Activated naive CD4-positive, alpha-beta T cell treated with anti-CD3 and anti-CD28 coated beads for 36 hours (primary cell): ENCODE measurements around the gene LRRC4C. TPM values are rescaled to one million over a fixed set of nuclear protein-coding genes. Genes with fewer than 3 reads are reported as not detected.

Experiments used
- CTCF ChIA-PET: fragments of 350-600 bp; sonication (Branson Sonifier 250); formaldehyde crosslinking; loops from one replicate; lab custom pipeline; 2021; ENCODE audit warnings: antibody characterized with exemption; lab: Charles Lee
- DNase-seq: peaks from one replicate; pipeline ENCODE4 v3.0.0-alpha.2; 2020
- H3K27ac Mint-ChIP-seq: one replicate; pipeline ENCODE4 v1.8.0; 2021; ENCODE audit warnings: mild to moderate bottlenecking, mixed read lengths
- H3K27me3 Mint-ChIP-seq: one replicate; pipeline ENCODE4 v1.8.0; 2021; ENCODE audit warnings: low read depth, mixed read lengths
- H3K36me3 Mint-ChIP-seq: one replicate; pipeline ENCODE4 v1.8.0; 2021; ENCODE audit warnings: low read depth, mixed read lengths
- H3K4me1 Mint-ChIP-seq: one replicate; pipeline ENCODE4 v1.8.0; 2021; ENCODE audit warnings: low read depth, mixed read lengths
- H3K4me3 Mint-ChIP-seq: one replicate; pipeline ENCODE4 v1.8.0; 2021; ENCODE audit warnings: mild to moderate bottlenecking, moderate library complexity, mixed read lengths
- H3K9me3 Mint-ChIP-seq: one replicate; pipeline ENCODE4 v1.8.0; 2021; ENCODE audit warnings: mixed read lengths
- intact Hi-C: fragments of 100-400 bp; cut with micrococcal nuclease; formaldehyde crosslinking; loops from one replicate; pipeline ENCODE4 v1.15.1; 2023
- total RNA-seq, 2 experiments: library from RNA; stranded (reverse); gene quantifications; one replicate each; pipeline ENCODE4 v1.2.3, GENCODE V29; 2021

The LRRC4C gene
- total RNA-seq, 2 experiments from 2014 or later = not detected

DNA sequence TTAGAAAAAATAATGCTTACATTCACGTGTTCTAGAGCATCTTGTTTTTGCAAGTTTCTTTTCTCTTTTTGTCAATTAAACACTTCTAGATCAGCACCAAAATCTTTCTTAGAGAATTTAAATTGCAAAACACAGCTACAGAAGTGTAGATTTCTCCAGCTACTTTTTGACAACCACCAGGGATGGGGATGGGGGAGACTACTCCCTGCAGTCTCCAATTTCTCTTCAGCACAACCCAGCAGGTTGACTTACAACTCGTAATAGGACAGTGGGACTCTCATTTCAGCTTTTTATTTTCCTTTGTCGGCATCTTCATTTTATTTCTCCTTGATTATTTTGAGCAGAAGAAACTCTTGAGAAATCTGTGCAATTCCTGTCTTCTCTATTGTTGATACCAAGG lies 441.2 kb downstream of the LRRC4C start:
- DNase-seq = no peak
- Mint-ChIP-seq H3K4me3 (no peak overlapping the region), H3K4me1 (no peaks in the 10 kb centered on the region), H3K9me3 (peaks cover 11% of the 10 kb centered on the region), H3K36me3 (no peaks in the 10 kb centered on the region), H3K27me3 (no peaks in the 10 kb centered on the region), H3K27ac (no peak overlapping the region)
- CTCF ChIA-PET = no interaction called here
- intact Hi-C loops = no loop called here

DNA sequence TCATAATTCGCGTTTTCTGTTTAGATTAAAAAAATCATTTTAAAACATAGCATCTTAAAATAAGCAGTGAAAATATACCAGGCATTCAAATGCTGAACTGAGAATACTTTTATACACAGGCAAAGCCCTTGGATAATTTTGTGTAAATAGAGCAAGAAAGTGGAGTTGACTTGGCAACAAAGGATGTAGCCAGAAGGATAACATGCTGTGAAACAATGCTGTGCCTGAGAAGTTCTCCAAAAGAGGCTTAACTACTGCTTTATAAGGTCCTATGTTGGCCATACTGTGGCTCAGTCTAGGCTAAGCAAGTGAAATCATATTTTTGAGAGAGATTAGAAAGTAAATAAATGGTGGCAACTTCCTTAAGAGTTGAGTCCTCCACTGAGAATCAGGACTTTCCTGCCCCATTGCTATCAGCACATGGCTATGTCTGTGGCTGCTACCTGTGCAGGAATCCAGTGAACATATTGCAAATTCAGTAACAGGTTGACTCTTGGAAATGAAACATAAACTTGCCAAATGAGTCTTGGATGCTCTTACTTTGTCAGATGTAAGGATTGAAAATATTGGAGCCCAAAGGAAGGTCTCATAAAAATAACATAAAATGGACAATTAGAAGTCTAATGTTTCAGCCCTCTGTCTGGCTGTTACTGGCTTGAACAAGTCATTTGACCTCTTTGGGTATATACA lies 448.9 kb downstream of the LRRC4C start:
- H3K27me3 Mint-ChIP-seq = no peaks in the 10 kb centered on the region
- no peak overlapping the region for H3K4me3 Mint-ChIP-seq
- H3K4me1 Mint-ChIP-seq = no peaks in the 10 kb centered on the region
- no peaks in the 10 kb centered on the region for H3K36me3 Mint-ChIP-seq
- intact Hi-C loops = no loop called here
- H3K9me3 Mint-ChIP-seq = peaks cover 9% of the 10 kb centered on the region
- H3K27ac Mint-ChIP-seq = no peak overlapping the region
- CTCF ChIA-PET = no interaction called here
- no peak for DNase-seq

DNA sequence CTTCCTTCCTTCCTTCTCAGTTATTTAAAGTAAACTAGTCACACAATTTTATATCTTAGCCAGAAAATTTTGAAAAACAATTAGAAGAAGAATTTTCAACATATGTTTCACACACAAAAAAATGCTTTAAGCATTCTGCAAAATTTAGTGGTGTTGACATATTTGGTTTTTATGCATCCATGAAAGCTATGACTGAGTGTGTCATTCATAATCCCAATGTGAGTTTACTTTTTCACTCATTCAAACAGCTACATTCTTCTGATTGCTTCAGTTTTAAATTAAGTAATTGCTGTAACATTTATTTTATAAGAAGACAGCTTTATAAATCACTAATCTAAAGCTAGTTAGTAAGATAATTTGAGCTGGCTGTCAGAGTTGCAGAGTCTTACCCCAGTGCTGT lies 453.5 kb downstream of the LRRC4C start:
- DNase-seq = no peak
- Mint-ChIP-seq H3K4me3 (no peak overlapping the region), H3K27me3 (no peaks in the 10 kb centered on the region), H3K36me3 (no peaks in the 10 kb centered on the region), H3K4me1 (no peaks in the 10 kb centered on the region), H3K27ac (no peak overlapping the region), H3K9me3 (peaks cover 14% of the 10 kb centered on the region)
- CTCF ChIA-PET = no interaction called here
- intact Hi-C loops = no loop called here

DNA sequence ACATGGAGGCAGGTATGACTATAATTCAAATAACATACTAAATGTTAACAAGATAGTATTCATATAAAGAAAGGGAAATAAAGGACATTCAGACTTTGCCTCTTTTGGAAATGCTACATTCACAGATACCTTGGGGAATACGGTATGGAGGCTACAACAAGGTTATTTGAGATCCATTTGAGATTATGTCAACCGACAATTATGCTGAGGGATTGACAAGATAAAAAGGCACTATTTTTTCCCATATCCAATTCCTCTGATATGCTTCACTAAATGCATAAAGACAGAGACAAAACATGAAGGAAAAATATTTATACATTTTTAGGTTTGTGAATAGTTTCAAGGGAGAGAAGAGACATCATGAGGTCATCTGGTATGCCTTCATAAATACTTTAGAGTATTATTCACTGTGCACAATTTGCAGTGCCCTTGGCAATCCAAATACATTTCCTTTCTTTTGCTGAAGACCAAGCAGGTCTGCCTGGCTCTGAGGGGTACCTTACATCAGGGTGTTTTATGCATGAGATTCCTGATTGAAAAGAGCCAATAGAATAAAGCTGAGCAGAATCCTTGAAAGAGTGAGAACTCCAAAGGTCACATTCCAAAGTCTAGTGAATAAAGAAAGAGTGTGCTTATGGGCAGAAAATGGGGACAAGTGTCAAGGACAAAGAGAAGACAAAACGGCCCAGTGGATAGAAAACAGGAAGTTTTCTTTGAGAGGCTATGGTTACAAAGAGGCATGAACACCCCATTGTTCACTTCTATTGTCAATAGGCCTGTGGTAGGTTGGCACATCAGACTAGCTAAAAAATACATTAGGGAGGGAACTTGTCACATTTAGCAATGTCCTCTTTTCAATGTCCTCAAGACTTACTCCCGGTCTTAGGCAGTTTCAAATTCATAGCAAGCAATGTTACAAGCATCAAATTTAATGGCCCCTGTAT lies 455.8 kb downstream of the LRRC4C start:
- DNase-seq = no peak
- intact Hi-C loops = no loop called here
- CTCF ChIA-PET = no interaction called here
- Mint-ChIP-seq H3K36me3 (no peaks in the 10 kb centered on the region), H3K4me1 (no peaks in the 10 kb centered on the region), H3K9me3 (peaks cover 15% of the 10 kb centered on the region), H3K27me3 (no peaks in the 10 kb centered on the region), H3K4me3 (no peak overlapping the region), H3K27ac (no peak overlapping the region)

DNA sequence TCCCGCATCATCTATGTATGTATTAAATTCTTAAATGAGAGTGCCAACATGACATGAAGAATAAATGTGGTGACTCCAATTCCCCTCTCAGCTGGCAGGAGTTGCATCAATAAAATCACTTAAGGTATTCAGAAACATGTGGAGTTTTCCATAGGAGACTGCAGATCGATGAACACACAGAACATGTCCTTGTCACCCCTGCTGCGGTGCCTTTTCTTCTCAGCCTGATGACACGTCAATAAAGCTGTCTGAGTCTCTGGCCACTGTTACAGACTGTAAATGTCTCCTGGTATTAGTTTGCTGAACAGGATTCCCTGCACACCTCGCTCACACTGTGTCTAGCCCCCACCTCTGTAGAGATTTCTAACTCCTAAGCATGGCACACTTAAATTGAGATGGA lies 460.5 kb downstream of the LRRC4C start:
- DNase-seq = no peak
- intact Hi-C loops = no loop called here
- H3K9me3 Mint-ChIP-seq = peaks cover 16% of the 10 kb centered on the region
- no peaks in the 10 kb centered on the region for H3K36me3 Mint-ChIP-seq
- CTCF ChIA-PET = no interaction called here
- no peak overlapping the region for H3K27ac Mint-ChIP-seq
- H3K4me3 Mint-ChIP-seq = no peak overlapping the region
- H3K27me3 Mint-ChIP-seq = no peaks in the 10 kb centered on the region
- no peaks in the 10 kb centered on the region for H3K4me1 Mint-ChIP-seq

DNA sequence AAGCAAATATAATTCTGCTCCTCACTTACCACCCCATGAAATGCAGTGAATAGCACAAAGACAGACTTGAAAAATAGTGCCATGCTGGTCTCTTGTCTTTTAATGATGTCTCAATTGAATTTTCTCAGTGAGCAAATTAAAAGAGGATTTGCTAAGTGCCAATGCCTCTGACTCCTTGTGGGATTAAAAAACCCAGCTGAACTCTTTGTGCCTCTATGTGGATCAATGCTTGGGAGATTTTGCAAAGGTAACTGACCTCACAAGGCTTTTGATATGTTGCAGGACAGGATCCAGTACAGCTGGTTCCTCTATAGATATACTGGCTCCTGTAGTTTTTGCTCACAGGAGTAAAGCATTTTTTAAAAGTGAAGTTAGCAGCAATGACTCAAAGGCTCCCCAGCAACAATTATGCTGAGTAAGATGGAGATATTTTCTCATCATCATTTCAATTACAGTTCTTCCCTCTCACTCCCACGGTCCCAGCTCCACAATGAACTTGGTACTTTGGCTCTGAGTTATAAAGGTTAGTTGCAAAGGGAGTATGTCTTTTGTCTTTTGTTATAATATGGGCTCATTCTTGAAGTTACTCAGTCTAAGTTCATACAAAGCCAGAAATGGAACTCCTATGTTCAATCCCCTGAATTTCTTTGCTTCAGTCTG lies 471.5 kb downstream of the LRRC4C start:
- CTCF ChIA-PET = no interaction called here
- no peak for DNase-seq
- no peak overlapping the region for H3K4me3 Mint-ChIP-seq
- H3K27me3 Mint-ChIP-seq = no peaks in the 10 kb centered on the region
- no peaks in the 10 kb centered on the region for H3K36me3 Mint-ChIP-seq
- H3K4me1 Mint-ChIP-seq = no peaks in the 10 kb centered on the region
- intact Hi-C loops = no loop called here
- no peak overlapping the region for H3K27ac Mint-ChIP-seq
- peaks cover 16% of the 10 kb centered on the region for H3K9me3 Mint-ChIP-seq

DNA sequence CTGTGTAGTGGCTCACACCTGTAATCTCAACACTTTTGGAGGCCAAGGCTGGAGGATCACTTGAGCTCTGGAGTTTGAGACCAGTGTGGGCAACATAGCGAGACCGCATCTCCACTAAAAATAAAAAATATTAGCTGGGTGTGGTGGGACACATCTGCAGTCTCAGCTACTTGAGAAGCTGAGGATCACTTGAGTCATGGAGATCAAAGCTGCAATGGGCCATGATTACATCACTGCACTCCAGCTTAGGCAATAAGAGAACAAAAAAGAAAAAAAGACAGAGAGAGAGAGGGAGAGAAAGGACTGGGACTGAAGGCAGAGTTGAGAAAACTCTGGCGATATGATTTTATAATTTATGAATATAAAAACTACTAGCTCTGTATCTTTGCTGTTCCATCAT lies 473.1 kb downstream of the LRRC4C start:
- CTCF ChIA-PET = no interaction called here
- no peaks in the 10 kb centered on the region for H3K27me3 Mint-ChIP-seq
- H3K4me3 Mint-ChIP-seq = no peak overlapping the region
- H3K36me3 Mint-ChIP-seq = no peaks in the 10 kb centered on the region
- H3K9me3 Mint-ChIP-seq = peaks cover 16% of the 10 kb centered on the region
- intact Hi-C loops = no loop called here
- H3K4me1 Mint-ChIP-seq = no peaks in the 10 kb centered on the region
- no peak overlapping the region for H3K27ac Mint-ChIP-seq
- DNase-seq = no peak

DNA sequence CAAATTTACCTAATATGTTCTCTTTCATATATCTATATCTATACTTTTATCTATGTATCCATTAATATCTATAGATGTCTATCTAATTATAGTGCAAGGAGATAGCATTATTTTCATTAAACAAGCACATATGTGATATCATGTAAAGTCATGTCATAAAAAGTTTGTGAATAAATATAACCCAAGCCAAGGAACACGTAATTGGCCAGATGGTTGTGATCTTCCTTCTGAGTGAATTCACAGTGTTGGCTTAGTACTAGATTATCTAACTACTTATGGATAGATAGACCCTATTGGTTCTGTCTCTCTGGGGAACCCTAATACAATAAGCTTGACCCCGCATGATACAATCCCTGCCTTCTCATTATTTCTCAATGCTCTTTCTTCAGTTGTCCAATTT lies 484.4 kb downstream of the LRRC4C start:
- Mint-ChIP-seq H3K27me3 (no peaks in the 10 kb centered on the region), H3K4me3 (no peak overlapping the region), H3K4me1 (no peaks in the 10 kb centered on the region), H3K36me3 (no peaks in the 10 kb centered on the region), H3K27ac (no peak overlapping the region), H3K9me3 (peaks cover 20% of the 10 kb centered on the region)
- DNase-seq = no peak
- intact Hi-C loops = no loop called here
- CTCF ChIA-PET = no interaction called here

DNA sequence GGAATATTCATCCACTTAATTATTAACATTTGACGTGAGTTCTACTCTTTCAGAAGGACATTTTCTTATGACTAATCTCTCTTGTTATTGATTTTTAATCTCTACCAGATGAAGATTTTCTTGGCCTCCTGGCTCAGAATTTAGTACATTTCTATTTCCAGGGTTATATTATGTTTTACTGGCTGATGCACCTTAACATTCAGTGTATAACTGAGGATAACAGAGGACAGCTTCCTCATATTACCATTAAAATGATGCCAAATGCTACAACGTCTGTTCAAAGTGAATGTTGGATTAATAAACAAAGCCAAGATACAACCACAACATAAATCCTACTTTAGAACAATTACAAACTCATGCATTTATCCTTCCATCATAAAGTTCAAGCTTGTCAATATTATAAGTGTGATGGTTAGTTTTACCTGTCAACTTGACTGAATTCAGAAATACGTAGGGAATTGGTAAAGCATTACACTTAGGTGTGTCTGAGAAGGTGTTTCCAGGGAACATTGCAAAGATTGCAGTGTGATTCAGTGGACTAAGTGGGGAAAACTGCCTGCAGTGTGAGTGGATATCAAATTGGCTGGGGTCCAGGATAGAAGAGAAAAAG lies 485.2 kb downstream of the LRRC4C start:
- H3K4me1 Mint-ChIP-seq = no peaks in the 10 kb centered on the region
- intact Hi-C loops = no loop called here
- H3K27me3 Mint-ChIP-seq = no peaks in the 10 kb centered on the region
- no peak for DNase-seq
- H3K27ac Mint-ChIP-seq = no peak overlapping the region
- H3K9me3 Mint-ChIP-seq = peaks cover 20% of the 10 kb centered on the region
- CTCF ChIA-PET = no interaction called here
- H3K36me3 Mint-ChIP-seq = no peaks in the 10 kb centered on the region
- no peak overlapping the region for H3K4me3 Mint-ChIP-seq

DNA sequence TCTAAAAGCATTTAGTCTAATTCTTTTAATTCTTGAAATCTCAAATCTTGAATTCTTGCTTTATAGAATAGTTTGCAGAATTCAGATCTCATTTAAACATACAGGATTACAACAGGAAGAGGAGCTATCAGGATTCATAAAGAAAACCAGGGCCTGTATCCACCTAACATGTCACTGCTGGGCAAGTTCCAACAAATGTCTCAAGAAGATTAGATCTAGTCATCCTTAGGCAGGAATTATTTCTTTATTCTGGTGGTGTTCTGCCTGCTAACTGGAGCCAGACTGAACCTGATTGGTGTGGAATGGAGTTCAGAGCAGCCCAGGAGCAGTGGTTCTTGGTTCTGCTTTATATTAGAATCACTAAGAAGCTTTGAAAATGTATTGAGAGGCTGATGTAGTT lies 500.7 kb downstream of the LRRC4C start:
- Mint-ChIP-seq H3K27me3 (no peaks in the 10 kb centered on the region), H3K27ac (no peak overlapping the region), H3K4me1 (no peaks in the 10 kb centered on the region), H3K9me3 (peaks cover 5% of the 10 kb centered on the region), H3K36me3 (no peaks in the 10 kb centered on the region), H3K4me3 (no peak overlapping the region)
- CTCF ChIA-PET = no interaction called here
- DNase-seq = no peak
- intact Hi-C loops = no loop called here

DNA sequence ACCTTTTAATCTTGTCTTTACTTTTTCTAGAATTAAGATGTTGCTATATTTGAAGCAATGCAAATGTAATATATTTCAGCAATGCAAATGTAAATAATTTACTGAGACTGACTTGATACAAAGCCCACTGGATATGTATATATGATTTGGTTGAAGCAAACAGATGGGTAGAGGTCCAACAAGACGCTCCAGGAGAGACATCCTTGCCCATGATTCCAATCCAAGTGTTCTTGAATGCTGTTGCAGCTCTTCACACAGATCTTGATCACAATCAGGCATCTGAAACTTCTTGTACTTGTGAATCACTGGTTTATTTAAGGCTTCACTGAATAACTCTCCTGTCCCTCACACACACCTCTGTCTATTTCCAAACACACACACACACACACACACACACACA lies 507.0 kb downstream of the LRRC4C start:
- intact Hi-C loops = no loop called here
- Mint-ChIP-seq H3K4me3 (no peak overlapping the region), H3K4me1 (no peaks in the 10 kb centered on the region), H3K27ac (no peak overlapping the region), H3K27me3 (no peaks in the 10 kb centered on the region), H3K9me3 (peaks cover 13% of the 10 kb centered on the region), H3K36me3 (no peaks in the 10 kb centered on the region)
- DNase-seq = no peak
- CTCF ChIA-PET = no interaction called here

DNA sequence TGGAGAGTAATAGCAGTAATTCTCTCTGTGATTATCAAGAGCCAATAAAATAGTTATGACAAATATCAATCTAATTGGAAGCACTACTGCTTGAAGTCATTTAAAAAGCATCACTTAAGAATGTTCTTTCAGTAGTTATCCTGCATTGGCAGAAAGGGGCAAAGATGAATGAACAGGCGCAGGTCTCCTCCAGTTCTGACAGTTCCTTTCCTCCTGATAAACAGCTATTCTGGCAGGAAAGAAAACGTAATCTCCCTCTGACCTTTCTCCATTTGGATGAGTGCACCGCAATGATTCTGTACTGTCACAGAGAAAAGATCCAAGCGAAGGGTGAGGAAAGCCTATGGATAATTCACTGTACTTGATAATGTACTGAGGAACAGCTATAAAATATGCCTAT lies 521.5 kb downstream of the LRRC4C start:
- CTCF ChIA-PET = no interaction called here
- no peaks in the 10 kb centered on the region for H3K27me3 Mint-ChIP-seq
- H3K4me1 Mint-ChIP-seq = no peaks in the 10 kb centered on the region
- no peak overlapping the region for H3K27ac Mint-ChIP-seq
- no peak for DNase-seq
- no peak overlapping the region for H3K4me3 Mint-ChIP-seq
- intact Hi-C loops = no loop called here
- H3K36me3 Mint-ChIP-seq = no peaks in the 10 kb centered on the region
- peaks cover 12% of the 10 kb centered on the region for H3K9me3 Mint-ChIP-seq
